HG02973 (cell line): Measurements from ENCODE around the gene CNPY4.

ENCODE experiments used
- ATAC-seq: cut with Tn5 transposase; IDR thresholded peaks from one replicate; pipeline ENCODE4 v1.9.1; 2021; ENCODE audit warnings: moderate library complexity; ENCODE audit not compliant: unreplicated experiment

The CNPY4 gene

GRCh38 chr7:100119072-100119969 lies at the start of gene CNPY4, which contains the start of gene TAF6:
Gene CNPY4, plus strand, starts transcription at chr7:100119634. Its CDS starts 111 bp downstream, at chr7:100119745.
Gene TAF6, minus strand, starts transcription at chr7:100119358. Its CDS starts 5,149 bp downstream, at chr7:100114209.
- peak; percentile 71 for ATAC-seq

- no peak for ATAC-seq
These were observed 49.4 kb upstream of the CNPY4 start for GRCh38 chr7:100069991-100070390.

GRCh38 chr7:100071018-100071723 lies 48.3 kb upstream of the CNPY4 start:
- no peak for ATAC-seq

- no peak for ATAC-seq
These were observed 47.0 kb upstream of the CNPY4 start for GRCh38 chr7:100072462-100072861.

GRCh38 chr7:100074841-100075240 lies 44.6 kb upstream of the CNPY4 start:
- no peak for ATAC-seq

GRCh38 chr7:100075418-100075817 lies 44.0 kb upstream of the CNPY4 start:
- ATAC-seq = no peak

GRCh38 chr7:100077205-100077604 lies 42.2 kb upstream of the CNPY4 start:
- no peak for ATAC-seq

GRCh38 chr7:100079024-100079560 lies 40.3 kb upstream of the CNPY4 start:
- ATAC-seq = no peak

GRCh38 chr7:100080907-100081534 lies 38.4 kb upstream of the CNPY4 start:
- no peak for ATAC-seq

GRCh38 chr7:100081535-100082102 lies 37.8 kb upstream of the CNPY4 start, which contains the start of gene ZNF3:
Gene ZNF3, minus strand, starts transcription at chr7:100081723. Its CDS starts 4,366 bp downstream, at chr7:100077357.
- peak; percentile 70 for ATAC-seq

GRCh38 chr7:100082978-100083377 lies 36.5 kb upstream of the CNPY4 start:
- no peak for ATAC-seq

- ATAC-seq = no peak
These were observed 33.9 kb upstream of the CNPY4 start for GRCh38 chr7:100085515-100085914.

GRCh38 chr7:100087055-100087750 lies 32.2 kb upstream of the CNPY4 start:
- ATAC-seq = no peak

- ATAC-seq = no peak
These were observed 31.3 kb upstream of the CNPY4 start for GRCh38 chr7:100088095-100088620.

- ATAC-seq = peak; percentile 47
These were observed 30.6 kb upstream of the CNPY4 start, which contains the start of gene COPS6 for GRCh38 chr7:100088621-100089457. Gene COPS6, plus strand, starts transcription at chr7:100088969. Its CDS starts 22 bp downstream, at chr7:100088991.

GRCh38 chr7:100089458-100090196 lies 29.8 kb upstream of the CNPY4 start:
- ATAC-seq = no peak

- ATAC-seq = no peak
These were observed 28.7 kb upstream of the CNPY4 start for GRCh38 chr7:100090527-100091410.
